Lung (tissue), 12 donors: ENCODE results near the gene POLR1E. TPM values are rescaled to one million over a fixed set of nuclear protein-coding genes. Genes with fewer than 3 reads are reported as not detected.

Source experiments
- ATAC-seq: fragments of 200-7000 bp; cut with Tn5 transposase; one replicate; pipeline ENCODE4 v1.9.1; 2020; ENCODE audit warnings: moderate number of reproducible peaks; ENCODE audit not compliant: insufficient read depth, low FRiP score
- DNase-seq, 3 donors: peaks; one replicate each; pipeline ENCODE4 v3.0.0-alpha.2; 2013 to 2017
- H3K27ac ChIP-seq, 2 donors: one replicate each; pipeline ENCODE4 v1.5.1; 2013; ENCODE audit warnings: mild to moderate bottlenecking in 2 of 2, moderate library complexity in 2 of 2, control low read depth in 1 of 2, inconsistent platforms in 1 of 2, low read depth in 1 of 2, low read length in 1 of 2
- H3K27me3 ChIP-seq, 3 donors: one replicate each; pipeline ENCODE4 v1.5.1; 2013; ENCODE audit warnings: low read length in 2 of 3; ENCODE audit not compliant: control insufficient read depth in 3 of 3, insufficient read depth in 3 of 3
- H3K36me3 ChIP-seq, 4 donors: one replicate each; pipeline ENCODE4 v1.5.1; 2013; ENCODE audit warnings: low read length in 4 of 4, mild to moderate bottlenecking in 1 of 4, moderate library complexity in 1 of 4; ENCODE audit not compliant: control insufficient read depth in 4 of 4, insufficient read depth in 4 of 4
- H3K4me1 ChIP-seq, 5 donors: one replicate each; pipeline ENCODE4 v1.5.1; 2013; ENCODE audit warnings: low read length in 5 of 5, mild to moderate bottlenecking in 2 of 5, moderate library complexity in 1 of 5; ENCODE audit not compliant: control insufficient read depth in 5 of 5, insufficient read depth in 5 of 5
- H3K4me3 ChIP-seq: one replicate; pipeline ENCODE4 v1.5.1; 2013; ENCODE audit warnings: mild to moderate bottlenecking, control low read depth, moderate library complexity
- H3K9ac ChIP-seq, 2 donors: one replicate each; pipeline ENCODE4 v1.5.1; 2013; ENCODE audit warnings: low read length in 2 of 2, control low read depth in 1 of 2; ENCODE audit not compliant: insufficient read depth in 1 of 2
- H3K9me3 ChIP-seq, 4 donors: one replicate each; pipeline ENCODE4 v1.5.1; 2013; ENCODE audit warnings: low read length in 3 of 4, mild to moderate bottlenecking in 1 of 4, moderate library complexity in 1 of 4; ENCODE audit not compliant: control insufficient read depth in 4 of 4, insufficient read depth in 3 of 4
- WGBS, 2 donors: extraction: QIAGEN DNeasy Blood & Tissue Kit; methylation state at CpG; one replicate each; pipeline ENCODE4 v1.1.7; 2013; 5-methylcytosine and 5-hydroxymethylcytosine counted together
- polyA plus RNA-seq, 2 donors: library from polyadenylated mRNA; stranded (reverse); fragments of 200-250 nt; gene quantifications; one replicate each; pipeline ENCODE4 v1.2.1, GENCODE V29; 2013
- total RNA-seq, 2 donors: library from RNA; depleted of rRNA in 1 of 2; stranded (reverse); fragments of >200 nt in 1 of 2; gene quantifications; one replicate each; pipeline ENCODE4 v1.2.1, GENCODE V29; 2014 to 2021
- TF ChIP-seq, protein P1 (sequence below): IDR thresholded peaks from 2 replicates; pipeline ENCODE4 v1.5.1; 2012; ENCODE audit warnings: mild to moderate bottlenecking; ENCODE audit errors: control extremely low read depth, extremely low read depth
- donor health status: control.
- donor health status: control.
- donor health status: Bipolar disorder and iron deficiency.
- donor health status: healthy.
- donor health status: DM: yes; HTN: yes; CAD: no.

Gene POLR1E
- total and polyA plus RNA-seq, 4 donors: 14.1 to 19.9 (median 18.1) TPM

GRCh38 chr9:37437621-37438020 is 48.1 kb upstream of the POLR1E start:
- H3K36me3 ChIP-seq: peaks cover 32 to 61% (median 53%) of the 10 kb centered on the region in 4 donors
- WGBS, 2 donors: 94 to 98% methylated on average over 4 of the region's 4 CpGs
- H3K4me3 ChIP-seq: no peak overlapping the region
- H3K27ac ChIP-seq: no peak overlapping the region
- no peak overlapping the region for H3K9ac ChIP-seq
- ATAC-seq: no peak
- no peaks in the 10 kb centered on the region for H3K9me3 ChIP-seq
- no peak for DNase-seq
- TF ChIP-seq, protein P1, sequence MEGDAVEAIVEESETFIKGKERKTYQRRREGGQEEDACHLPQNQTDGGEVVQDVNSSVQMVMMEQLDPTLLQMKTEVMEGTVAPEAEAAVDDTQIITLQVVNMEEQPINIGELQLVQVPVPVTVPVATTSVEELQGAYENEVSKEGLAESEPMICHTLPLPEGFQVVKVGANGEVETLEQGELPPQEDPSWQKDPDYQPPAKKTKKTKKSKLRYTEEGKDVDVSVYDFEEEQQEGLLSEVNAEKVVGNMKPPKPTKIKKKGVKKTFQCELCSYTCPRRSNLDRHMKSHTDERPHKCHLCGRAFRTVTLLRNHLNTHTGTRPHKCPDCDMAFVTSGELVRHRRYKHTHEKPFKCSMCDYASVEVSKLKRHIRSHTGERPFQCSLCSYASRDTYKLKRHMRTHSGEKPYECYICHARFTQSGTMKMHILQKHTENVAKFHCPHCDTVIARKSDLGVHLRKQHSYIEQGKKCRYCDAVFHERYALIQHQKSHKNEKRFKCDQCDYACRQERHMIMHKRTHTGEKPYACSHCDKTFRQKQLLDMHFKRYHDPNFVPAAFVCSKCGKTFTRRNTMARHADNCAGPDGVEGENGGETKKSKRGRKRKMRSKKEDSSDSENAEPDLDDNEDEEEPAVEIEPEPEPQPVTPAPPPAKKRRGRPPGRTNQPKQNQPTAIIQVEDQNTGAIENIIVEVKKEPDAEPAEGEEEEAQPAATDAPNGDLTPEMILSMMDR: no peak
- peaks cover 0 to 8% (median 1%) of the 10 kb centered on the region in 5 donors for H3K4me1 ChIP-seq
- no peaks in the 10 kb centered on the region for H3K27me3 ChIP-seq

DNA sequence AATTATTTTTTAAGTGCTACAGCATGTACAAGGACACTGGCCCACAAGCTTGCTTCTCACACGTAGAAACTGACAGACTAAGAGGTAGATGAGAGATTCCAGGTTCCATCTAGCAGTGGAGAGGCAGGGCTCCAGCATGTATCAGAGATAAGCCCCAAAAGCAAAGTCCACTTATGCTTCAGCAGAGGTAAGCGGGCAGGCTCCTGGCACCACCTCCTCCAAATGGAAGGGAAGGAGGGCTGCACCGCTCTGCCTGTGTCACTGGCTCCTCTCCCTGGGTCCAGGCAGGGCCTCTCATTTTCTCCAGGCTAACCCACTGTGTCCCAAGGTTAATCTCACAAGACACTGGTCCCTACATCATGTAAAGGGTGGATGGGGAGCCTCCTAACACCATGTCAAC is 47.4 kb upstream of the POLR1E start:
- TF ChIP-seq, protein P1: no peak
- no peak for DNase-seq
- Histone ChIP-seq H3K9me3 (no peaks in the 10 kb centered on the region), H3K4me1 (peaks cover 0 to 8% (median 1%) of the 10 kb centered on the region in 5 donors), H3K36me3 (peaks cover 32 to 61% (median 53%) of the 10 kb centered on the region in 4 donors), H3K27ac (no peak overlapping the region), H3K4me3 (no peak overlapping the region), H3K27me3 (no peaks in the 10 kb centered on the region), H3K9ac (no peak overlapping the region)
- no peak for ATAC-seq
- WGBS, 2 donors: 83 to 92% methylated on average over 3 of the region's 3 CpGs

DNA sequence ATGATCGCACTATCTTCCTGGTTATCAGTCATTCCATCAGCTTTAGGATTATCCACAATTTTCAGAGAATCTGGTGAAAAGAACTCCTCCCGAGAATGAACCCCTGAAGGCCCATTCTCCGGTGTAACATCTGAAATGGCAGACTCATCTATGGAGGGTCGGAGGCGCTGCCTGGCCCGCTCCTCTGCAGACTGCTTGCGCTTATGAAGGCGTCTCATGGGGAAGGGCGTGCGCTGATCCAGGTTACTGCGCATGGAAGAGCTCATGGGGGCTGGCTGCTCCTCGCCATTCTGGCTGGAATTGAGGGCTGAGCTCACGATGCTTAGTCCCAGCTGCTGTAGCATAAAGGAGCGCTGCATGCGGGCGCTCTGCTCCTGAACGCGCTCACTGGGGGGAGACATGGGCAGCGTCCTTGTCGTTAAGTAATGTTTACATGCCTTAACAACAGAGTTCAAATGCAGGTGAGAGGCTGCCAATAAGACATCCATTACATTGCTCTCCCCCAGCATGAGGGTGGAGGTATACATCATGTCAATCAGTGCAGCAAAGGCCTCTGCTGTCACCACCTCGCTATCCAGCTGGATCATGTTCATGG is 43.9 kb upstream of the POLR1E start:
- WGBS, 2 donors: 91 to 93% methylated on average over 21 of the region's 21 CpGs
- Histone ChIP-seq H3K9me3 (no peaks in the 10 kb centered on the region), H3K4me1 (peaks cover 0 to 1% (median 0%) of the 10 kb centered on the region in 5 donors), H3K4me3 (no peak overlapping the region), H3K27me3 (no peaks in the 10 kb centered on the region), H3K27ac (no peak overlapping the region), H3K36me3 (peaks cover 20 to 46% (median 40%) of the 10 kb centered on the region in 4 donors), H3K9ac (no peak overlapping the region)
- TF ChIP-seq, protein P1: no peak
- no peak for DNase-seq
- no peak for ATAC-seq

DNA sequence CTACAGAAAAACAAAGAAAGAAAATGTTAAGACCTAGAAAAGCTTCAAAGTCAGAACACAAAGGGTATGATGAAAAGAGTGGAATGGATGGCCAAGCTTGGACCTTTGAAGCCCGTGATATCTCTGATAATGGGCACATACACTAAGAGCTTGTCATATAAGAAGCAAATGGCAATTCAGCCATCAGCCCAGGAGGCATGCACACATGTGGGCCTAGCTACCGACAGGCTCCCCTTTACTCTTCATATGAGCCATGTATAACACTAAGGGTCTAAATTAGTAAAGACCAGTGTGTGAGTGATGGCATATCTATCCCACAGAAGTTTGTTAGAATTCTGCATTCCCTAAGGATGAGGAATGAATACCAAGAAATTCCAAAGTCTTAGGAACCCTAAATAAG is 43.2 kb upstream of the POLR1E start:
- H3K27ac ChIP-seq: no peak overlapping the region
- TF ChIP-seq, protein P1: no peak
- DNase-seq: no peak
- no peaks in the 10 kb centered on the region for H3K27me3 ChIP-seq
- H3K4me1 ChIP-seq: peaks cover 0 to 1% (median 0%) of the 10 kb centered on the region in 5 donors
- H3K4me3 ChIP-seq: no peak overlapping the region
- H3K36me3 ChIP-seq: peaks cover 15 to 42% (median 34%) of the 10 kb centered on the region in 4 donors
- no peak overlapping the region for H3K9ac ChIP-seq
- no peaks in the 10 kb centered on the region for H3K9me3 ChIP-seq
- no peak for ATAC-seq
- WGBS, 2 donors: 94% methylated on average over 2 of the region's 2 CpGs
